GM18858 (cell line): Measurements from ENCODE around the gene FAM163A.
"Not testable (repeated sequence)": the region's sequence is repeated elsewhere in the genome, so short reads cannot be mapped to it uniquely, and the experiment has no call there.

Source experiments
- ATAC-seq: cut with Tn5 transposase; IDR thresholded peaks from one replicate; pipeline ENCODE4 v1.9.1; 2021; ENCODE audit not compliant: unreplicated experiment

Gene FAM163A

GRCh38 chr1:179831852-179832699 lies 89.0 kb downstream of the FAM163A start:
- ATAC-seq, result no peak

GRCh38 chr1:179836686-179837445 lies 93.8 kb downstream of the FAM163A start:
- not testable (repeated sequence) for ATAC-seq

- ATAC-seq, result no peak
Observed at GRCh38 chr1:179840107-179840506, 97.0 kb downstream of the FAM163A start.

- ATAC-seq, result no peak
Observed at GRCh38 chr1:179848233-179848632, 105.1 kb downstream of the FAM163A start.

- ATAC-seq, result no peak
Observed at GRCh38 chr1:179853102-179853501, 110.0 kb downstream of the FAM163A start.

GRCh38 chr1:179855831-179856230 lies 112.7 kb downstream of the FAM163A start:
- ATAC-seq, result not testable (repeated sequence)

- no peak for ATAC-seq
Observed at GRCh38 chr1:179856296-179856695, 113.2 kb downstream of the FAM163A start.

GRCh38 chr1:179857009-179857408 lies 113.9 kb downstream of the FAM163A start:
- no peak for ATAC-seq

GRCh38 chr1:179860652-179861051 lies 117.6 kb downstream of the FAM163A start:
- ATAC-seq, result no peak

- ATAC-seq, result no peak
Observed at GRCh38 chr1:179865377-179865776, 122.3 kb downstream of the FAM163A start.
